Neutrophil (primary cell): ENCODE measurements around the gene CLEC20A.
A peak's percentile ranks its signal among the peaks of the same experiment; 100 is the strongest.

Source experiments
- H3K27ac ChIP-seq: fragments of 200-600 bp; sonication (generic); 2 replicates; pipeline ENCODE4 v1.5.1; 2016; ENCODE audit warnings: mild to moderate bottlenecking, moderate library complexity
- H3K27me3 ChIP-seq: fragments of 200-600 bp; sonication (generic); 2 replicates; pipeline ENCODE4 v1.6.0; 2016; ENCODE audit warnings: mild to moderate bottlenecking
- H3K36me3 ChIP-seq: fragments of 200-600 bp; sonication (generic); 2 replicates; pipeline ENCODE4 v1.5.1; 2017
- H3K4me1 ChIP-seq, 2 experiments: fragments of 200-600 bp in 1 of 2; sonication (generic) in 1 of 2; 1 replicate in 1 of 2; 2 replicates in 1 of 2; pipeline versions ENCODE4 v1.5.1 to v1.6.1; 2013 to 2016; ENCODE audit warnings: low read depth in 1 of 2, low read length in 1 of 2, mild to moderate bottlenecking in 1 of 2, moderate library complexity in 1 of 2; ENCODE audit not compliant: control insufficient read depth in 1 of 2, insufficient read depth in 1 of 2
- H3K4me3 ChIP-seq, 2 experiments: fragments of 200-600 bp in 1 of 2; sonication (generic) in 1 of 2; 1 replicate in 1 of 2; 2 replicates in 1 of 2; pipeline ENCODE4 v1.5.1; 2013 to 2016; ENCODE audit warnings: low read depth in 1 of 2, low read length in 1 of 2, mild to moderate bottlenecking in 1 of 2, moderate library complexity in 1 of 2
- H3K9me3 ChIP-seq: fragments of 200-600 bp; sonication (generic); 2 replicates; pipeline ENCODE4 v1.5.1; 2016
- TF ChIP-seq, protein P1 (sequence below): fragments of 200-600 bp; sonication (generic); IDR thresholded peaks from 2 replicates; pipeline ENCODE4 v1.5.1; 2016; ENCODE audit warnings: antibody characterized with exemption

Gene CLEC20A

DNA sequence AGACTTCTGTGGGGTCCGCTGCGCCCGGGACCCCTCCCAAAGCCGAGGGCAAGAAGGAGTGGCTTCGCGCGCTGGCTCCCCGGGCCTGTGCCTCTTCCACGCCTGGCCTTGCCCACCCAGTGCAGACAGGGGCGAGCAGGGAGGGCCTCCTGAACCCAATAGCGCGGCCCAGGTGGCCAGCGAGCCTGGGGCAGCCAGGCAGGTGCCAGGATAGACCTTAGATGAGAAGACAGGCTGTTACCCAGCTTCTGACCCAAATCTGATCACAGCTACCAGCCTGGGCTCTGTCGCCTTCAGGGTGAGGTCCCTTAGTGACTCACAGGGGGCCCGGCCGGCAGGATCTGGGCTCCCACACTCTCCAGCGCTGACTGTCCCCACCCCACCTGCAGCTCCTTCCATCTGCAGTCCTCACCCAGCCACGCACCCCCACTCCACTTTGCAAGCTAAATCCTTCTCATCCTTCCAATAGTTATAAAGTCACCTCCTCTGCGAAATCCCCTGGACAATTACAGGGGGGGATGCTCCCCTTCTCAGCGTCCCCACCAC lies 9.6 kb downstream of the CLEC20A start:
- H3K27ac ChIP-seq = no peak overlapping the region
- H3K27me3 ChIP-seq = no peaks in the 10 kb centered on the region
- H3K4me1 ChIP-seq = peaks cover 22 to 36% of the 10 kb centered on the region in 2 experiments
- TF ChIP-seq, protein P1, sequence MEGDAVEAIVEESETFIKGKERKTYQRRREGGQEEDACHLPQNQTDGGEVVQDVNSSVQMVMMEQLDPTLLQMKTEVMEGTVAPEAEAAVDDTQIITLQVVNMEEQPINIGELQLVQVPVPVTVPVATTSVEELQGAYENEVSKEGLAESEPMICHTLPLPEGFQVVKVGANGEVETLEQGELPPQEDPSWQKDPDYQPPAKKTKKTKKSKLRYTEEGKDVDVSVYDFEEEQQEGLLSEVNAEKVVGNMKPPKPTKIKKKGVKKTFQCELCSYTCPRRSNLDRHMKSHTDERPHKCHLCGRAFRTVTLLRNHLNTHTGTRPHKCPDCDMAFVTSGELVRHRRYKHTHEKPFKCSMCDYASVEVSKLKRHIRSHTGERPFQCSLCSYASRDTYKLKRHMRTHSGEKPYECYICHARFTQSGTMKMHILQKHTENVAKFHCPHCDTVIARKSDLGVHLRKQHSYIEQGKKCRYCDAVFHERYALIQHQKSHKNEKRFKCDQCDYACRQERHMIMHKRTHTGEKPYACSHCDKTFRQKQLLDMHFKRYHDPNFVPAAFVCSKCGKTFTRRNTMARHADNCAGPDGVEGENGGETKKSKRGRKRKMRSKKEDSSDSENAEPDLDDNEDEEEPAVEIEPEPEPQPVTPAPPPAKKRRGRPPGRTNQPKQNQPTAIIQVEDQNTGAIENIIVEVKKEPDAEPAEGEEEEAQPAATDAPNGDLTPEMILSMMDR = no peak
- H3K9me3 ChIP-seq = no peaks in the 10 kb centered on the region
- peak overlapping the region in 1 of 2 experiments; percentile 32 for H3K4me3 ChIP-seq
- H3K36me3 ChIP-seq = no peaks in the 10 kb centered on the region

- Histone ChIP-seq H3K27ac (no peak overlapping the region), H3K36me3 (no peaks in the 10 kb centered on the region), H3K9me3 (no peaks in the 10 kb centered on the region), H3K4me3 (peak overlapping the region in 1 of 2 experiments; percentile 32), H3K27me3 (no peaks in the 10 kb centered on the region), H3K4me1 (peaks cover 22 to 36% of the 10 kb centered on the region in 2 experiments)
- TF ChIP-seq, protein P1 = no peak
These were observed 10.4 kb downstream of the CLEC20A start for GRCh38 chr1:178486100-178487069.

- Histone ChIP-seq H3K9me3 (no peaks in the 10 kb centered on the region), H3K36me3 (no peaks in the 10 kb centered on the region), H3K27me3 (no peaks in the 10 kb centered on the region), H3K4me3 (no peak overlapping the region), H3K27ac (no peak overlapping the region), H3K4me1 (peaks cover 22 to 36% of the 10 kb centered on the region in 2 experiments)
- TF ChIP-seq, protein P1 = no peak
These were observed 11.2 kb downstream of the CLEC20A start for GRCh38 chr1:178485541-178485981.

DNA sequence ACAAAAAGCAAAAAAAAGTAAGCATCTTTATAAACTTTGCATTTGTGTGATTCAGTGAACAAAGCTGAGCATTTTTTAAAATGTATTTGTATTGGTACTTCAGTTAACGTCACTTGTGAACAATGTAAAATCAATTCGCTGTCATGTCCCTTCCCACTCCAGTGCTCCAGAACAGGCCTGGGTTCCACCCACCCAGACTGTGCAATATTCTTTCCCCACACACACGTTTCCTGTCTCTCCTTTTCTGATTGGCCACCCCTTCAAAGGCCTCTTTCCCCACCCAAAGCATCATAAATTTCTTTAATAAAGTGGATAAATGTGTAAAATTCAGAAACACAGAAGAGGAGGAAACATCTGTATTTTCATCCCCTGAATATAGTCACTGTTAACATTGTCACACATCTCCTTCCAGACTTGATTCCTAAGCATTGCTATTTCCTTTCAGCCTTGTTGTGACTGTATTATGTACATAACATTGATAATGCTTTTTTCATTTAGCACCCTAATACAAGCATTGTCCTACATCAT lies 12.0 kb downstream of the CLEC20A start:
- H3K36me3 ChIP-seq = no peaks in the 10 kb centered on the region

DNA sequence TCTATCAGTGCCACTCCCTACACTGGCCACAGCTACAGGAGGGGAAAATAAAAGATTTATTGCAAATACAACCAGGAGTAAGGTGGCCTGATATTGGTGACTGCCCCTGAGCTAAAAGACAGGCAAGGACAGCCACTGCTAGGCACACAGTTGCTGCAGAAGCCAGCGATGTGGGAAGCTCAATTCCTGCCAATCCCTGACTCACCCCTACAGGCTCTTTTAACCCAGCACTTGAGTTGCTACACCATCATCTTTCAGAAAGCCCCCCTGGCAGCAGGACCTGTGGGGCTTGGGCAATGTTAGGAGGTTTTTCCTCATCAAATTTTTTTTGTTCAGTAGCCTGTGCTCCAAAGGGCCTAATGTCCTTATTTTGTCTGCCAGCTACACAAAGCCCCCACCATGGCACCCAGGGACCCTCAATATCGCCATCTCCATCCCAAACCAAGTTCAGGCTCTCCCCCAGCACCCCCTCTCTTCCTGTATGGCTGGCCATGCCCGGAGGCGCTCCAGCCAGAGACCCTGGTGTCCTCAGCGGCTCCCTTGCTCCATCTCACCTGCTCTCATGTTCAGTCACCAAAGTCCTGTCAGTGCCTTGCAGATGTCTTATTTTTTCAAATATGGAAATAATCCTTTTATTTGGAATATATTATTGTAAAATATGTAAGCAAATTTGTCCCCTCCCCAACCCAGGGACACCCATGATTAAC lies 13.4 kb downstream of the CLEC20A start:
- Histone ChIP-seq H3K36me3 (no peaks in the 10 kb centered on the region), H3K4me3 (no peak overlapping the region), H3K27me3 (no peaks in the 10 kb centered on the region), H3K9me3 (no peaks in the 10 kb centered on the region), H3K4me1 (peaks cover 22 to 36% of the 10 kb centered on the region in 2 experiments), H3K27ac (no peak overlapping the region)
- TF ChIP-seq, protein P1 = no peak

More for the DNA sequence above, 12.0 kb downstream of the CLEC20A start:
- Histone ChIP-seq H3K27me3 (no peaks in the 10 kb centered on the region), H3K4me1 (peaks cover 22 to 36% of the 10 kb centered on the region in 2 experiments), H3K27ac (no peak overlapping the region), H3K4me3 (no peak overlapping the region), H3K9me3 (no peaks in the 10 kb centered on the region)
- TF ChIP-seq, protein P1 = no peak
